ENCODE data around the gene PPFIA4. TPM values are rescaled to one million over a fixed set of nuclear protein-coding genes. Genes with fewer than 3 reads are reported as not detected.
A peak's percentile ranks its signal among the peaks of the same experiment; 100 is the strongest.
"Not testable (repeated sequence)": the region's sequence is repeated elsewhere in the genome, so short reads cannot be mapped to it uniquely, and the experiment has no call there.

Gene PPFIA4
- polyA plus RNA-seq, 4 donors = 0.27 to 1.2 (median 0.54) TPM; not detected in 1

- Histone ChIP-seq H3K36me3 (ENCODE audit: control insufficient read depth in 3 of 3, insufficient read depth in 2 of 3, low read depth in 1 of 3, low read length in 3 of 3) (peaks cover 0 to 11% (median 5%) of the 10 kb centered on the region in 3 donors), H3K4me3 (ENCODE audit: low read depth in 1 of 3, low read length in 3 of 3) (peak within 1 kb of the TSS; percentile 58 to 97 (median 91)), H3K27me3 (ENCODE audit: control insufficient read depth in 3 of 3, insufficient read depth in 3 of 3, low read length in 3 of 3) (no peaks in the 10 kb centered on the region), H3K4me1 (ENCODE audit: control insufficient read depth in 3 of 3, insufficient read depth in 2 of 3, low read depth in 1 of 3, low read length in 2 of 3) (peaks cover 0 to 15% (median 12%) of the 10 kb centered on the region in 3 donors), H3K9me3 (ENCODE audit: control insufficient read depth in 2 of 2, insufficient read depth in 1 of 2, low read depth in 1 of 2, low read length in 1 of 2) (peaks cover 0 to 3% of the 10 kb centered on the region in 2 donors), H3K27ac (ENCODE audit: low read depth in 1 of 3, low read length in 2 of 3) (peak within 1 kb of the TSS; percentile 88 to 95 (median 91))
- WGBS, 3 donors = 0% methylated on average over 63 to 78 of the region's 78 CpGs
- FAIRE-seq = no peak
- DNase-seq = peak; percentile 98 to 99
Observed at GRCh38 chr1:203006948-203007871, 19.1 kb upstream of the PPFIA4 start, which contains the start of gene TMEM183A. Gene TMEM183A (plus strand): TSS chr1:203007374. CDS start chr1:203007466, 92 bp downstream.

- WGBS, 3 donors = 79 to 85% (median 81%) methylated on average over 3 of the region's 3 CpGs
- Histone ChIP-seq H3K27me3 (ENCODE audit: control insufficient read depth in 3 of 3, insufficient read depth in 3 of 3, low read length in 3 of 3) (no peaks in the 10 kb centered on the region), H3K4me1 (ENCODE audit: control insufficient read depth in 3 of 3, insufficient read depth in 2 of 3, low read depth in 1 of 3, low read length in 2 of 3) (peaks cover 0 to 15% (median 12%) of the 10 kb centered on the region in 3 donors), H3K36me3 (ENCODE audit: control insufficient read depth in 3 of 3, insufficient read depth in 2 of 3, low read depth in 1 of 3, low read length in 3 of 3) (peaks cover 3 to 22% (median 9%) of the 10 kb centered on the region in 3 donors), H3K9me3 (ENCODE audit: control insufficient read depth in 2 of 2, insufficient read depth in 1 of 2, low read depth in 1 of 2, low read length in 1 of 2) (peaks cover 0 to 3% of the 10 kb centered on the region in 2 donors), H3K4me3 (ENCODE audit: low read depth in 1 of 3, low read length in 3 of 3) (no peak overlapping the region), H3K27ac (ENCODE audit: low read depth in 1 of 3, low read length in 2 of 3) (no peak overlapping the region)
- DNase-seq = no peak
- no peak for FAIRE-seq
Observed at GRCh38 chr1:203009185-203009584, 17.1 kb upstream of the PPFIA4 start.

DNA sequence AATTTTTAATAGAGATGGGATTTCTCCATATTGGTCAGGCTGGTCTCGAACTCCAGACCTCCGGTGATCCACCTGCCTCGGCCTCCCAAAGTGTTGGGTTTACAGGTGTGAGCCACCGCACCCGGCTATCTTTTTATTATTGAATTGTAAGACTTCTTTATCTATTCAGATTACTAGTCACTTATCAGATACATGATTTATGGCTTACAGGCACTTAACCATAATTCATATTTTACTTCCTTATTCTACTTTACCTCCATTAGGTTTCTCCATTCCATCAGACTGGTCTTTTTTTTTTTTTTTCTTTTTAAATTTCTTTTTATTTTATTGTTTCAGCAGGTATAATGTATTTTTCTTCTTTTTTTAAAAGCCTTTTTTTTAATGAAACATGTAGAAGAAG is 14.7 kb upstream of the PPFIA4 start:
- Histone ChIP-seq H3K36me3 (ENCODE audit: control insufficient read depth in 3 of 3, insufficient read depth in 2 of 3, low read depth in 1 of 3, low read length in 3 of 3) (peaks cover 13 to 40% (median 19%) of the 10 kb centered on the region in 3 donors), H3K4me1 (ENCODE audit: control insufficient read depth in 3 of 3, insufficient read depth in 2 of 3, low read depth in 1 of 3, low read length in 2 of 3) (peaks cover 0 to 12% (median 7%) of the 10 kb centered on the region in 3 donors), H3K9me3 (ENCODE audit: control insufficient read depth in 2 of 2, insufficient read depth in 1 of 2, low read depth in 1 of 2, low read length in 1 of 2) (peaks cover 0 to 3% of the 10 kb centered on the region in 2 donors), H3K27me3 (ENCODE audit: control insufficient read depth in 3 of 3, insufficient read depth in 3 of 3, low read length in 3 of 3) (no peaks in the 10 kb centered on the region), H3K27ac (ENCODE audit: low read depth in 1 of 3, low read length in 2 of 3) (no peak overlapping the region), H3K4me3 (ENCODE audit: low read depth in 1 of 3, low read length in 3 of 3) (no peak overlapping the region)
- DNase-seq (peak in 1 of 2 donors; percentile 57), FAIRE-seq (no peak)
- 26 to 66% (median 59%) methylated on average over 5 of the region's 5 CpGs for WGBS, 3 donors

DNA sequence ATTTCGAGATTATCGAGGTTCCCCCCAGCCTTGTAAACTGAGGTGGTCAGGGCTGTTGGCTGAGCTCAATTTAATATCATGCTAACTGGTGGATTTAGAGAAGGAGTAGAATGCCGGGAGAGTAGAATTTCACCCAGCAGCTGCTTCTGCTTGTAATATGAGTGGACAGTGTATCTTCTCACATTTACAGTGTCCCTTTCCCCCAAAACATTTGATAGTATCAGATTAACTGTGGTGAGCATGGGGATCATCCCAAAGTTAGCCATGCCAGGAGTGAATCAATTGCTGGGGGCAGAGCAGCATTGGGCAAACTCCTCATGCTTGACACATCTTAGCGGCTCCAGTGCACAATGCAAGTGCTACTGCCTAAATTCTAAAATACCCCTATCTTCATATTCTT is 9.2 kb upstream of the PPFIA4 start:
- Histone ChIP-seq H3K27me3 (ENCODE audit: control insufficient read depth in 3 of 3, insufficient read depth in 3 of 3, low read length in 3 of 3) (no peaks in the 10 kb centered on the region), H3K9me3 (ENCODE audit: control insufficient read depth in 2 of 2, insufficient read depth in 1 of 2, low read depth in 1 of 2, low read length in 1 of 2) (no peaks in the 10 kb centered on the region), H3K27ac (ENCODE audit: low read depth in 1 of 3, low read length in 2 of 3) (no peak overlapping the region), H3K36me3 (ENCODE audit: control insufficient read depth in 3 of 3, insufficient read depth in 2 of 3, low read depth in 1 of 3, low read length in 3 of 3) (peaks cover 30 to 52% (median 33%) of the 10 kb centered on the region in 3 donors), H3K4me3 (ENCODE audit: low read depth in 1 of 3, low read length in 3 of 3) (no peak overlapping the region), H3K4me1 (ENCODE audit: control insufficient read depth in 3 of 3, insufficient read depth in 2 of 3, low read depth in 1 of 3, low read length in 2 of 3) (no peaks in the 10 kb centered on the region)
- no peak for DNase-seq
- FAIRE-seq = no peak
- 97 to 98% (median 97%) methylated on average over 4 of the region's 4 CpGs for WGBS, 3 donors

GRCh38 chr1:203017692-203018091 is 8.6 kb upstream of the PPFIA4 start:
- DNase-seq = no peak
- Histone ChIP-seq H3K27ac (ENCODE audit: low read depth in 1 of 3, low read length in 2 of 3) (no peak overlapping the region), H3K27me3 (ENCODE audit: control insufficient read depth in 3 of 3, insufficient read depth in 3 of 3, low read length in 3 of 3) (no peaks in the 10 kb centered on the region), H3K4me1 (ENCODE audit: control insufficient read depth in 3 of 3, insufficient read depth in 2 of 3, low read depth in 1 of 3, low read length in 2 of 3) (no peaks in the 10 kb centered on the region), H3K9me3 (ENCODE audit: control insufficient read depth in 2 of 2, insufficient read depth in 1 of 2, low read depth in 1 of 2, low read length in 1 of 2) (no peaks in the 10 kb centered on the region), H3K36me3 (ENCODE audit: control insufficient read depth in 3 of 3, insufficient read depth in 2 of 3, low read depth in 1 of 3, low read length in 3 of 3) (peaks cover 31 to 55% (median 35%) of the 10 kb centered on the region in 3 donors), H3K4me3 (ENCODE audit: low read depth in 1 of 3, low read length in 3 of 3) (no peak overlapping the region)
- 90 to 92% (median 91%) methylated on average over 6 of the region's 6 CpGs for WGBS, 3 donors
- no peak for FAIRE-seq

DNA sequence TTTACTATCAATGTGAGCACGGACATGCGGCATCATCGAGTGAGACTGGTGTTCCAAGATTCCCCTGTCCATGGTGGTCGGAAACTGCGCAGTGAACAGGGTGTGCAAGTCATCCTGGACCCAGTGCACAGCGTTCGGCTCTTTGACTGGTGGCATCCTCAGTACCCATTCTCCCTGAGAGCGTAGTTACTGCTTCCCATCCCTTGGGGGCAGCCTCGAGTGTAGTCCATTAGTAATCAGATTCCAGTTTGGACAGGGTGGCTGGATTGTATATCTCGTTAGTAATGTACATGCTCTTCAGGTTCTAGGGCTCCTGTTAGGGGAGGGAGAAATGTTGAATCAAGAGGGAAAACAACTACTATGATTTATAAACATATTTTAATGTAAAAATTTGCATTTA is 3.4 kb upstream of the PPFIA4 start:
- Histone ChIP-seq H3K36me3 (ENCODE audit: control insufficient read depth in 3 of 3, insufficient read depth in 2 of 3, low read depth in 1 of 3, low read length in 3 of 3) (peaks cover 15 to 20% (median 15%) of the 10 kb centered on the region in 3 donors), H3K27me3 (ENCODE audit: control insufficient read depth in 3 of 3, insufficient read depth in 3 of 3, low read length in 3 of 3) (peaks cover 0 to 17% (median 5%) of the 10 kb centered on the region in 3 donors)
- H3K27ac ChIP-seq (ENCODE audit: low read depth in 1 of 3, low read length in 2 of 3); H3K9me3 ChIP-seq (ENCODE audit: control insufficient read depth in 2 of 2, insufficient read depth in 1 of 2, low read depth in 1 of 2, low read length in 1 of 2); FAIRE-seq; DNase-seq; H3K4me1 ChIP-seq (ENCODE audit: control insufficient read depth in 3 of 3, insufficient read depth in 2 of 3, low read depth in 1 of 3, low read length in 2 of 3); H3K4me3 ChIP-seq (ENCODE audit: low read depth in 1 of 3, low read length in 3 of 3): not testable (repeated sequence)
- WGBS, 3 donors = 91 to 96% (median 95%) methylated on average over 3 to 5 of the region's 10 CpGs

- peaks cover 5 to 14% (median 12%) of the 10 kb centered on the region in 3 donors for H3K36me3 ChIP-seq (ENCODE audit: control insufficient read depth in 3 of 3, insufficient read depth in 2 of 3, low read depth in 1 of 3, low read length in 3 of 3)
- H3K4me1 ChIP-seq (ENCODE audit: control insufficient read depth in 3 of 3, insufficient read depth in 2 of 3, low read depth in 1 of 3, low read length in 2 of 3) = peaks cover 0 to 9% (median 3%) of the 10 kb centered on the region in 3 donors
- FAIRE-seq = no peak
- H3K27ac ChIP-seq (ENCODE audit: low read depth in 1 of 3, low read length in 2 of 3) = peak overlapping the region in 1 of 3 donors; percentile 55
- peaks cover 0 to 4% of the 10 kb centered on the region in 2 donors for H3K9me3 ChIP-seq (ENCODE audit: control insufficient read depth in 2 of 2, insufficient read depth in 1 of 2, low read depth in 1 of 2, low read length in 1 of 2)
- no peak overlapping the region for H3K4me3 ChIP-seq (ENCODE audit: low read depth in 1 of 3, low read length in 3 of 3)
- DNase-seq = no peak
- H3K27me3 ChIP-seq (ENCODE audit: control insufficient read depth in 3 of 3, insufficient read depth in 3 of 3, low read length in 3 of 3) = peaks cover 0 to 26% (median 5%) of the 10 kb centered on the region in 3 donors
Observed at GRCh38 chr1:203025686-203026030, 633 bp upstream of the PPFIA4 start.

- no peak for FAIRE-seq
- Histone ChIP-seq H3K27ac (ENCODE audit: low read depth in 1 of 3, low read length in 2 of 3) (no peak overlapping the region), H3K9me3 (ENCODE audit: control insufficient read depth in 2 of 2, insufficient read depth in 1 of 2, low read depth in 1 of 2, low read length in 1 of 2) (peaks cover 0 to 4% of the 10 kb centered on the region in 2 donors), H3K4me3 (ENCODE audit: low read depth in 1 of 3, low read length in 3 of 3) (peak overlapping the region in 2 of 3 donors; percentile 50 to 62), H3K27me3 (ENCODE audit: control insufficient read depth in 3 of 3, insufficient read depth in 3 of 3, low read length in 3 of 3) (peaks cover 0 to 26% (median 5%) of the 10 kb centered on the region in 3 donors), H3K36me3 (ENCODE audit: control insufficient read depth in 3 of 3, insufficient read depth in 2 of 3, low read depth in 1 of 3, low read length in 3 of 3) (peaks cover 2 to 9% (median 9%) of the 10 kb centered on the region in 3 donors), H3K4me1 (ENCODE audit: control insufficient read depth in 3 of 3, insufficient read depth in 2 of 3, low read depth in 1 of 3, low read length in 2 of 3) (peaks cover 0 to 9% (median 3%) of the 10 kb centered on the region in 3 donors)
- DNase-seq = no peak
- 7 to 10% (median 10%) methylated on average over 40 to 46 of the region's 46 CpGs for WGBS, 3 donors
Observed at GRCh38 chr1:203026666-203027663, 674 bp downstream of the PPFIA4 start.
